T-helper 2 cell treated with Interferon-gamma antibody and Interleukin-4, amounts not matched to agents 100 ng/mL and 5 ng/mL, for 36 hours (primary cell): ENCODE measurements around the gene SPOCK1. TPM values are rescaled to one million over a fixed set of nuclear protein-coding genes. Genes with fewer than 3 reads are reported as not detected.

ENCODE experiments used
- intact Hi-C: fragments of 100-400 bp; cut with micrococcal nuclease; formaldehyde crosslinking; loops from one replicate; pipeline ENCODE4 v1.15.1; 2023
- total RNA-seq: library from RNA; stranded (reverse); gene quantifications from 2 replicates; pipeline ENCODE4 v1.2.3, GENCODE V29; 2022

The SPOCK1 gene
- total RNA-seq, 1 donor from 2014 or later: 0.16 TPM

DNA sequence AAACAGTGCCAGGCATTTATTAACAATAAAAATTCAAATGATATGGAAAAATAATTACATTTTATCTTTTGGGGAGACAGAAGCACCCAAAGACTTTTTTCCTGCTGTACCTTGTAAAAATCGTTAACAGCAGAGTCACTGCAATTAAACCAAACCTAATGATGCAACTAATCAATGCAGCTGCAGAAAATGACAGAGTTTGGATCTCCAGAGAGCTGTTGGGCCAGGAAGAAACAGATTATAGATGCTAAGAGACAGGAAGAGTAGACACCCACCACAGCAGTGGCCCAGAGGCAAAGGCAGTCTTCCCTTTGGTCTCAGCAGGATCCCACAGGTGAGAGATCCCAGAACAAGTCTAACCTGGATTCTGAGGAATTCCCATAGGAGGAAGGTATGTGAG is 53.0 kb downstream of the SPOCK1 start:
- intact Hi-C loops: no loop called here

DNA sequence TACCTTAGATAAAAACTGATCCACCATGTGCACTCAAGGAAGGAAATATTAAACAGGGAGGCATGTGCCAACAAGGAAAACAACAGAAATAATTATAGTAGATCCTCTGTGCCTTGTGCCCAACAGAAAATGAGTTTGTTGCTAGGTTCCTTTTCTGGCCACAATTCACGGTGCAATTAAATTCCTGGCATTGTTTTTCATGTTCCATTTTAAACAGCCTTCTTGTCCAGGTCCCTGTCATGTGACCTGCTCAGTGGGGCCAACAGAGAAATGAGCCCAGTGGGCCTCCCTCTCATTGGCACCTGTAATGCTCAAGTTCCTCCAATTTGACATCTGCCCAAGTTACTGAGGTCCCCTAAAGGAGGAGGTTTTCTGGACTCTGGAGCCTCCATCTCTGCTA is 56.5 kb downstream of the SPOCK1 start:
- intact Hi-C loops: no loop called here

DNA sequence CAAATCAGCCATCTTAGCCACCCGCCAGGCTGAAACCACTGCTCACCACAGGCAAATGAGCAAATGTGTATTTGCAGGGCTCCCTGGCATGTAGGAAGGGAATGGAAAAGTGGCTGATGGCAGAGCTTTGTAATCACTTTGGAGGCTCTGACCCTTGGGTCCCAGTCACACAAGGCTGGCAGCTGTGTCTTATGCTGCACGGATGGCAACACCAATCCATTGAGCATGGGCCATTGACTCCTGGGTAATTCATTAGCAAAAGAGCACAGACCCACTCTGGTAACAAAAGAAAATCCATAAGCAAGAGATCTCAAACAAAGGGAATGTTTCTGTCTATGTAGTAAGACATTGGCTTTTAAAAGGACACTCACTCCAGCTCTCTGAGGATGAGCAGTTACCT is 57.6 kb downstream of the SPOCK1 start:
- intact Hi-C loops: no loop called here

DNA sequence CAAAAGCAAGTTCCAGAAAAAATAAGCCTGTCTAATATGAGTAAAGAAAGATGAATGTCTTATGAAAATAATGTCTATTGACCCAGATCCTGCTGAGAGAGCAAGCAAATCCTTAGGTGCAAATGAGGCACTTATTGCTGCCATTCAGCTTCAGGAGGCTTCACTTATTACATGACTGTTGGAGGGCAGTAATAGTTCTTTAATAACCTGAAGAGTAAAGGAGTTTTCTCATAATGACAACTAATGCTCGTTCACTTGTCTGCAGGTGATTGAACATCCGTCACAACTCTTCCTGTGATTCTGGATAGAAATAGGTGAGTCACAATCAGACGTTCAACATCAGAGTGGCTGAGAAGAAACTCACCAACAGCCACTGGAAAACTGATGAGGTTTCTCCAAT is 58.3 kb downstream of the SPOCK1 start:
- intact Hi-C loops: no loop called here

DNA sequence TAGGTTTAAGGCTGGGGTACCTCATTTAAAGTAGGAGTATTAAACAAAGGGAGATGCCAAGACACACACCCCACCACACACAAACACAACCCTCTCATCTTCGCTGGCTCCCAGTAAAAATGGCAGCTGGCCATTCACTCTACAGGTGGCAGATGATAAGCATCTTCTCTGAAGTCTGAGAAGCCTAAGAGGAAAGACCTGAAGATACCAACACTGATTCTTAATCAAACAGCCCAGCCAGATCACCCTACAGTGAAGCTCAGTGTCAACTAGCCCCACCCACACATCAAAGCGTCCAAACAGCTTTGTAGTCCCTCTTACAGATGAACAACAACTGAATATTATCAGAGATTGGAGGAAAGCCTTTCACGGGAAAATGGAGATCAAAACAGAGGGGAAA is 59.5 kb downstream of the SPOCK1 start:
- intact Hi-C loops: no loop called here

DNA sequence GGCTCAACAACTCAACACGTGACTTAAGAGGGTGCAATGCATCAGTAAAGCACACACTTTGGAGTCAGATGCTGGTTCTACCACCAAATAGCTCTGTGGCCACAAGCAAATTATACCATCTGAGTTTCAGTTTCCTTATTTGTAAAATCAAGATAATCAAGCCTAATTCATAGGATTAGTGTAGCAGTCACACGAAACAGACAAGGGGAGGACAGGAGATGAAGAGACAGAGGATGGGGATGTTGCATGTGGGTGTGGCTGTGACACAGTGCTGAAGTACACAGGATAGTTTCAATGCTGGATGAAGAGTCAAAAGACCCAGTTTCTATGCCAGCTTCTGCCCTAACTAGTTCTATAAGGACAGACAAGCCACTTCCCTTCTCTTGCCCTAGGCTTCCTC is 60.2 kb downstream of the SPOCK1 start:
- intact Hi-C loops: no loop called here

DNA sequence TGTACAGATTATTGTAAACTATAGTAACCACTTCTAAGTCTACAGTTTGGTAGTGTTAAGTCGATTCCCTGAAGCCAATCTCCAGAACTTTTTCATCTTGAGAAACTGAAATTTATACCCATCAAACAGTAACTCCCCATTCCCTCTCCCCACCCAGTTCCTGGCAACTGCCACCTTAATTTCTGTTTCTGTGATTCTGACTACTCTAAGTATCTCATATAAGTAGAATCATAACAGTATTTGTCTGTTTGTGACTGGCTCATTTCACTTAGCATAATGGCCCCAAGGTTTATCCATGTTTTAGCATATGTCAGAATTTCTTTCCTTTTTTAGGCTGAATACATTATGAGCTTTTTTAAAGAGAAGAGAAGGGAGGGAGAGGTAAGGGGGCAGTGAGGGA is 61.4 kb downstream of the SPOCK1 start:
- intact Hi-C loops: no loop called here

DNA sequence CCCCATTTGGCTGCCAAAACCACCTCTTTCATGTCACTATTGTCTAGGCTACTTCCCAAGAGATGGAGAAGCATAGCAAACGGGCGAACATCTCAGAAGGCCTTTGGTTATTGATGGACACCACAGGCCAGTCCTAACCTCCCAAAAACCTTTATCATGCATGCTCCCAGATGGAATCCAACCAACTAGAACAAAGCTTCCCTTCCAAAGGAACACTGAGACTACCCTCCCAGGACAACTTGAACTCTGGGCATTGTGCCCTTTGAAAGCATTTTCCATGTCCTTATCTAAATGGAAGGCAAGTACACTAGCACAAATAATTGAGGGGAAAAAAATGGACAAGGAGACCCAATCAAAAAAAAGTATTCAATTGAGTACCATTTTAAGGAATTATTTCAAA is 65.6 kb downstream of the SPOCK1 start:
- intact Hi-C loops: no loop called here

DNA sequence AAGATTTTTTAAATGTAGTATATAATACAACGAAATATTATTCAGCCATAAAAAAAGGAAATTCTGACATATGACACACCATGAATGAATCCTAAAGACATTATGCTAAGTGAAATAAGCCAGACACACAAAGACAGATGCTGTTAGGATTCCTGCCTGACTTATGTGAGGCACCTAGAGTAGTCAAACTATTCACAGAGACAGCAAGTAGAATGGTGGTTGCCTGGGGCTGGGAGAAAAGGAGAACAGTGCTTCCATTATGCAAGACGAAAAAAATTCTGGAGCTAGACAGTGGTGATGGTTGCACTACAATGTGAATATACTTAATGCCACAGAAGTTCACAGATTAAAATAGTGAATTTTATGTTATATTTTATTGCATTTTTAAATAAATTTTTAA is 66.8 kb downstream of the SPOCK1 start:
- intact Hi-C loops: no loop called here

DNA sequence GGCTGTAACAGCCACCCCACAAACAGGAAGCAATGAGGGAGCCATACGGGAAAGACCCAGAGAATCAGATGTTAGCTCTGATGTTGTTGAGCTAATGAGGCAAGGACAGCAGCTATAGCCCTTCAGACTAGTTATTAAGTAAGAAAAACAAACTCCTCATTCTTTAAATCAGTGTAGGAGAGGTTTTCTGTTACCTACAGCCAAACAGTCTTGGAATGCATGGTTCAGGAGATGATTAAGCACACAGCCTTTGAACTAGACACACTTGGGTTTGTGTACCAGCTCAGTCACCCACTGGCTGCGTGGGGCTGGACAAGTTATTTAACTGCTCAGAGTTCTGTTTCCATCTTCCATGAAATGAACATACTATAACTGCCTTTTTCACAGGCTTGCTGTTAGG is 68.1 kb downstream of the SPOCK1 start:
- intact Hi-C loops: no loop called here

DNA sequence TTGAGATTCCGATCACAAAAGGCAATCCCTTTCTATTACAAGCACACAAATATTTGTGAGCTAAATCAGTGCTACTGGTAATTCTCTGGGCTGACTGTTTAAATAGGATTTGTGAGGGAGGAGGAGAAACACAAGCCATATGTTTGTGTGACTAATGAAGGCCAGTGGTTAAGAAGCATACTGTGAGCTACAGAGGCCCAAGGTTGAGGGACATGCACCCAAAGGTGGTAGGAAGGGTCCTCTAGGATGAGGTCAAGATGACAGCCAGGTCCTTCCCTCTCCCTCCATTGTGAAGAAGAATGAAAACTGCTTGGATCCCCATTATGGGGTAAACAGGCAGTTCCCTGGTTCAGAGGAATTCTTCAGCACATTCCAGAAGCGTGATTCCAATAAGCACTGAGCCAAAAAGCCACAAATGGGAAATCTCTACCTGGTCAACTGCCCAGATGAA is 83.9 kb downstream of the SPOCK1 start:
- intact Hi-C loops: no loop called here

DNA sequence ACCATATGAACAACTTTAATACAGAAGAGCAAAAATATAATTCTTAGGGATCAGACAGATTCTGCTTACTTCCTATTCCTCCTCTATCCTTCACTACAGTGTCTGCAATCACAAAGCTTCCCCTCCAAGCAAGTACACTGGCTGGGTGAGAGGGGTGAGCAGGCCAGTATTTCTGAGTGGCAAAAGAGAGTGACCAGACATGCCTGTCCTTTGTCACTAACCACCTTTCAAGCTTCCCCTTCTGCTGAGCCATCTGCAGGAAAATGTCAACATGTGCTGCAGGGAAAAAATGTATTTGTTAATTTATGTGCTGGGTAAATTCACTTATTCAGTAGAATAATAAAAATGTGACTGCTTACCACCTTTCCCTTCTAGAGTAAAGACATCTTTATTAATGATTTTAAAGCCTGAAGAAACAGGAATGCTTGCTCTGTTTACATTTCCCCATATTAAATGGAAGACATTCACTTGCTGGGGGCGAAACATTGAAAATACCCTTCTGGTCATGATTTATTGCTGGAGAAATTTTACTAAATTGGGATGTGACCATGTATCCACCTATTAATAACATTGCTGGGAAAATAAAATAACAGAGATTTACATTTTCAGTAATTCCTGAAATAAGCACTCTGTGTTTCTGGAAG is 84.9 kb downstream of the SPOCK1 start:
- intact Hi-C loops: no loop called here

DNA sequence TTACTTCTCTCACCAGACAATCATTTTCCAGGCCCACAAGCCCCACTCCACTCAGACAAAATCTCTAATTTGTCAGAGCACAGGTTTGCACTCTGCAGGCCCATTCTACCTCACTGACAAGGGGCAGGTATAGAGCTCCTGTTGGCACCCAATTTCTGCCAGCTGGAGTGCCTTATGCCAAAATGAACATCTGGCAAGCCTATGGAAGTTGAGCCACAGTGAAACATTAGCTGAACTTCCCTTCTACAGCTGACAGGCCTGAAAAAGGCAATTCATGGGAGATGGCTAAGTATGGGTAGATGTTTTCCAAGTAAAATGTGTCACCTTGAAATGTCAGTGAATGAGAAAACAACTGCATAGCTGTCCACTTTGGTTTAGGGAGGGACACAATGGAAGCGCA is 87.0 kb downstream of the SPOCK1 start:
- intact Hi-C loops: no loop called here

DNA sequence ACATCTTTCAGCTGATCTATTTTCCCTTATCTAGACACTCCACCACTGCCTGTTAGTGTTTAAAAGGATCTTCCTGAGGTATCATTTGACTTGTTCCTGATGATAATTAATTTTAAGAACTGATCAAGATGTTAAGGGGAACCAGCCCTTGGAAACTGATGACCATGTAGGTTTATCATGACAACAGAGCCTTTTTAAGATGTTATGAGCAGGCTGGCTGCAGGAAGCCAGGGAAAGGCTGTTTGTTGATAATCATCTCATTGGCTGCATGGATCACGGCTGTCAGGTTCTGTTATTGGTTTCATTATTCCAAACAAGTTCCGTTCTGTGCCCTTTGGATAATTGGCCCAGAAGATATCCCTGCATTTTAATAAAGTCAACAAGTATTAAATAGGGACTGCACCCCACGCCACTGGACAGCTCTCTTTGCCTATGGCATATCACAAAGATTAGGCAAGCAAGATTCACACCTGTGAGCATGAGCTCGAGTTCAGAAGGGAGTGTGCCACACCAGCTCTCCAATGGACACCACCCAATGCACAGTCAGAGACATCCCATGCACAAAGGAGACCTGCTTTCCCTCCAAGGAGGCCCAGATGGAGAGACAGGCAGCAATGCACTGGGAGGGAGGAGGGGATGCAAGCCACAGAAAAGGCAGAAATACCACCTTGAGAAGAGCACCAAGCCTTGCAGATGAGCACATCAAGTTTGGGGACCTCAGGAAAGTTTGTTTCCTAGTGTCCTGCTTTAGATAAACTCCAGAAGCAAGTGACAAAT is 88.7 kb downstream of the SPOCK1 start:
- intact Hi-C loops: no loop called here

DNA sequence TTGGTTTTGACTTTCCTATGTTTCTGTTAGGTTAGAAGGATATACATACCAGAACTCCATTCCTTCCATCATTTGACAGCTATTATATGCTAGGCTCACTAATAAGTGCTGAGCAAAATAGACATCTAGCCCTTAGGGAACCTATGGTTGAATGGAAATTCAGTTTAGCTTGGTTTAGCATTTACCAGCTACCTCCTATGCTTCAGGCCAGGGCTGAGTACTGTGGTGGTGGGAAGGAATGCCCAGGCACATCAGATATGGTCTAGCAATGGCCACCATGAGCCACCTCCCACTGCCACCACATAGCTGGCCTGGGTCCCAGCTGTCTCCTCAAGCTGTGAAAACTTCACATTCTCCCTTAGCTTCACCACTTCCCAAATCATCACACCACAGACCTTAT is 89.4 kb downstream of the SPOCK1 start:
- intact Hi-C loops: no loop called here

DNA sequence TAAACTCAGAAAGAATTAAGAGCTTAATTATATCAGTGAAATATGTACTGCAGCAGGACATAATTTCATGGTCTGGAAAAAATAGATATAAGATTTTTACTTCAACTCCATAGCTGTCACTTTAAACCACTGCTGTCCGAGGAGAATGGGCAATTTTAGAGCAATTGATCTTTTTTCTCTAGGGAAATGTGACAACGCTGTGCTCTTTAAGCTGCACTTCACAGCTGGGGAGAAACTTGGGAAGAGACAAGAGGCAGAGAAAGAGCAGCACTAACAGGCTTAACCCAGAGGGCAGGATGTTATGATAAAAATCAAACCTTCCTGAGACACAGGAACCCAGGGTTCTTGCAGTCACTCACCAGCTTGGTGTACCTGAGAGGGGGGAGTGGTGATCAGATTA is 92.0 kb downstream of the SPOCK1 start:
- intact Hi-C loops: no loop called here

DNA sequence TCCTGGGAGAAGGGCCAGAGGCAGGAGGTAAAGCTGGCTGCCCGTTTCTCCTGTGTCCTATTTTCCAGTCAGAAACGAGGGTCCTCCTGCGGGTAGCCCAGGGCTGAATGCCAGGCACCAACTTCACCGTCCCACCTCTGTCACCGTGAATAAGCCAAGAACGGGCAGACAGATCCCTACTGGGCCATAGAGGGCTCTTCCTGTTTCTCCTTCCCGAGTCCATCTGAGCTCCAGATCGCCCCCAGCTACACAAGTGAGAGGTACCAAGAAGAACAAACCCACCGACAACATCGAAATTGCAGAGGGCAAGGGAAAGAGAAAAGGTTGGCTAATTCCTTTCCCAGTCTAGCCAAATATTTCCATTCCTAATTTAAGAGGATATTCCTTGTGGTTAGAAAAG is 93.7 kb downstream of the SPOCK1 start:
- intact Hi-C loops: no loop called here

DNA sequence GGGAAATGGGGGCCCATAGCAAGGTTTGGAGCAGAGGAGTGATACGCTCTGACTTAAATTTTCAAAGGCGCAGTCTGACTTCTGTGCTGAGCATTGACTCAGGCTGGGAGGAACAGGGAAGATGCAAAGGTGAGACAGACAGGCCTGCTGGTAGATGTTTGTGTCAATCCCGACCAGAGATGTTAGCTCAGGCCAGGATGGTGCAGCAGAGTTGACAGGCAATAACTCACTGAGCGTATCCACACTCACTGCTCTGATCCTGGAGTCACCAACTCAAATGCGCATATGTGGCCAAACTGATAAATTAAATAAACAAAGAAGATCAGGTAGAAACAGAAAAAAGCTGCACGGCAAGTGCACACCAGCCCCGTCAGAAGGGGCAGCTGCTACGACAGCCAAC is 95.3 kb downstream of the SPOCK1 start:
- intact Hi-C loops: no loop called here

DNA sequence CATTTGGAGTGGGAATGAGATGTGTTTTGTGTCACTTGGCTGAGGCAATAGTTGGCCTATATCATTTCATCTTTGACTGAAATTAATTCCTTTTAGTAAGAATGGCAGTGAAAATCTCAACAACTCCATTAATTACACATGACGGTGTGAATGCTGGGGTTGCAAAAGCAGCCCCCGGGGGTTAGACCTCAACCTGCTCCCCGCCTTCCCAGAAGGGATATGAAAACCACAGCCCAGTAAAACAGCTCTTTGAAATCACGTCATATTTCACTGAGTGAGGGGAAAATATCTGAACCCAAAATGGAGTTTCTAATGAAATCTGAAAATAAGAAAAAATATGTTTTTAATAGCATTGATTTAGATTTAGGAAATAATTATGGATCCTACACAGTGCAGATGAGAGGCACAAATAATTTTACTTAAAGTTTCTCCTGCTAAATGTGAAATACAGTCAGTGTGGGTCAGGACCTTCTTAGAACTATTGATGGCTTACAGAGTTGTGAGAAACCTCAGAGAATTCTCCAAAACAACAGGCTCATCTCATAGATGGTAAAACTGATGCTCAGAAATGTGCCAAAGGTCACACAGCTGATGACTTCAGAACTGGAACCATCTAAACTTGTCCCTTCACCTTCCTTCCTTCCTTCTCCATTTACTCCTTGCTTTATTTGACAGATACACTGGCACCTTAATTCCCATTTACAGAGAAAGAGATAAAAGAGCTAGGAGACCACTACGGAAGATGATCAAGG is 96.5 kb downstream of the SPOCK1 start:
- intact Hi-C loops: no loop called here

DNA sequence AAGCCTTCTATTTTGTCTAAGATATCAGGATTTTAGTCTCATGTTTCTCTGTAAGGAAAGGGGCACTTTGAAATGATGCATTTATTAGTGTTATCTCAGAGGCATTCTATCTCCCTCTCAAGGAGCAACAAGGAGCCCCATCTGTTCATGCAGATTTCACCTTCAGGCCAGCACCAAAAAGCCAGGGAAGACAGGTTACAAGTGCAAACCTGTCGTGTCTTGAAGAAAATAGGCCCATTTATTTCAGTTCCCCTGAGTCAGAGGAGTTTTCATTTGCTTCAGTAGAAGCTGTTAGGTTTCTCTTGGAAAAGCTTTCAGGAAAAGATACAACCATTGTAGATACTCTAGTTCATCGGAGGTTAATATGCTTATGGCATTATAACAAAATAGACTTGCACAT is 97.2 kb downstream of the SPOCK1 start:
- intact Hi-C loops: no loop called here

DNA sequence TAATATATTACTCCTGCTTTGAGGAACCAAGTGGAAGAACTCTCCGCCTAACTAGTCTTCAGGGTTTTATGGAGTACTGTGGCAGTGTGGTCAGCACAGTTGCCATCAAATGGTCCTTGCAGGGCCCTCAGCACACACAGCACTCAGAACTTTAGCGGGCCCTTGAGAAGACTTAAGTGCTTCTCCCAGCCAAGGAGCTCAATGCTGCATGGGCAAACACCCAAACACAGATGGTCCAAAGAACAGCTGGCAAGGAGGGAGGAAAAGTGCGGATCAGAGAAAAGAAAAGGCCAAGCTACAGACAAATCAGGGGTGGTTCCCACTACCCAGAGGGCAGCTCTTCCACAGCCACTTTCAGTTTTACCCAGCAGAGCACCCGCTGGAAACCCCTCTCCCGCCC is 98.6 kb downstream of the SPOCK1 start:
- intact Hi-C loops: no loop called here

DNA sequence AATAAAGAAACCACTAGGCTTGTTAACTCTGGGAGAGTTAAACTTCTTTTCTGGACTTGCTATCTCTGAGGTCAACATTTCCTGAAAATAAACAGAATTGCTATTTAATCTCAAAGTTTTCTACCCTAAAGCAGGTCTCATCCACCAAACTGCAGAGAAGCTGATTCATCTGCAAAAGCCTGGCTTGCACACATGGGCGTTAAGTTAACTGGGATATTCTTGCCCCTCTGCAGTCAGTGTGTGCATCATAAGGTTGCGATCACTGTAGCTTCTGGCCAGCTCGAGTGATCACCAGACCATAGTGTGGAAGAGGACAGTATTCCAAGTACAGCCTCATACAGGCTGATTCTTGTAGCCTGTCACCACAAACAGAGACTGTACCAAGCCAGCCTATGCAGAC is 99.2 kb downstream of the SPOCK1 start:
- intact Hi-C loops: no loop called here

DNA sequence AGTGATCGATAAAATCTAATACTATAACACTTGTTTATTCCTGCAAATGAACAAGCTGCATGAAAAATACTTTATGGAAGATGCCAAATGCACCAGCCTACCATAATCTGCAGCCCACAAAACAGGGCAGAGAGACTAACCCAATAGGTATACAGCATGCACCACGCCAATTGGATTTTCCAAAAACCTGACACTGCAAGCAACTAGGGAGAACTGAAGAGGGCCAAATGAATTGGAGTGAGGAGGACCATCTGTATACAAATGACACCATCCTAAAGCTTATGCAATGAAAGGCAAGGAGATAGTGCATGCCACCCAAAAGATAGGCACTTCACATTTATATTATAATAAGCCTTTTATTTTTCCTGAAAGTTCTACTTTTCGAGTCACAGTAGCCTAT is 100.4 kb downstream of the SPOCK1 start:
- intact Hi-C loops: no loop called here
